Activated CD8-positive, alpha-beta memory T cell treated with anti-CD3 and anti-CD28 coated beads for 48 hours (primary cell): ENCODE data around the gene CCDC88A.
"Not testable (repeated sequence)": the region's sequence is repeated elsewhere in the genome, so short reads cannot be mapped to it uniquely, and the experiment has no call there.

Experiments used
- DNase-seq, 3 experiments: peaks; one replicate each; pipeline ENCODE4 v3.0.0-alpha.2; 2020; ENCODE audit warnings: low read depth in 2 of 3, low spot score in 2 of 3

The CCDC88A gene

GRCh38 chr2:55311444-55311870, 108.2 kb downstream of the CCDC88A start:
- no peak for DNase-seq

DNA sequence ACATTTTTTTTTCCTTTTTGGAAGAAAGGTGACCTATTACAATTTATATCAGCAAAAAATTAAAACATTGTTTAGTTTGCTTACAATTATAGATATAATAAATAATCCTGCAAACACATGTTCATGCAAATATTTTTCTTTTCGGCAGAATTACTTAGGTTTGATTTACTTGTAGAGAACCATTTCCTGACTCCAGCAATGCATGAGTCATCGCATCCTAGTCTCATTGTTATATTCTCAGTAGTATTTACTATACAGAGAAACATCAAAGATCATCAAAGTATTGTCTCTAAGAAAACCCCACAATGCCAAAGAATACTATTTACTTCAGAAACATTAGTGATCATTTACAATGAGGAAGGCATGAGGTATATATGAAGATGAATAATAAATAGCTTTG, 110.2 kb downstream of the CCDC88A start:
- DNase-seq, result no peak

GRCh38 chr2:55302241-55302640, 117.4 kb downstream of the CCDC88A start:
- no peak for DNase-seq

DNA sequence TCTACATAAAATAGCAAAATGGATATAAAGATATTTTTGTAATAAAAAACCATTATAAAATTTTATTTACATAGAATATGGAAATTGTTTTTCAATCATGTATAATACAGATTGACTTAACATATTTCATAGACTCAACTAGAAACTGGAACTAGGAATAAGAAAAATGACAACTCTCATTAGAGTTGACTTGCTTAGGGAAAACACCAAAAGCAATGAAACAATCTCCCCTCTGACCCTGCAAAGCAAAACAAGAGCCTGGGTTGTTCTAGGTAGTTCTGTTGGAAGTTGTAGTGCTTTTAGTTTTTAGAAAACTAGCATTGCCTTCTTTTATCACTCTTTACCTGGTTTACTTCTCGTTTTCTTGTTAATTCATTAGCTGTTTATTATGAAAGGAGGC, 118.4 kb downstream of the CCDC88A start:
- no peak for DNase-seq

DNA sequence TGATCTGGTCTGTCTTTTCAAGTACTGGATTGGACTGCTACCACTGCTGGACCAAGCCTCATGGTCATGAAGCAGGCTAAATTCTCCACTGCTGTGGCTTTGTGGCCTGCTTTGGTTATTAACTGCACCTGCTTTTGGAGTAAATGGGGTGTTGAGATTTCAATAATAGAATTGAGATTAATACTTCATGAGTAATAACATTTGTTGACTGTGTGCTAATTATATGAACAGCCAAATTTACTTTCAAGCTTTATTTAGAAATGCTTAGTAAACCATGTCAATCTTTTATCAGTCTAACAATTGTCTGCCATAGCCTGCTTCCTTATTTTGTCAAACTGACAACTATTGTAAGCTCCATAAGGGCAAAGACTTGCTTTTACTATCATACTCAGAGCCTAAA, 123.3 kb downstream of the CCDC88A start:
- DNase-seq, result no peak

DNA sequence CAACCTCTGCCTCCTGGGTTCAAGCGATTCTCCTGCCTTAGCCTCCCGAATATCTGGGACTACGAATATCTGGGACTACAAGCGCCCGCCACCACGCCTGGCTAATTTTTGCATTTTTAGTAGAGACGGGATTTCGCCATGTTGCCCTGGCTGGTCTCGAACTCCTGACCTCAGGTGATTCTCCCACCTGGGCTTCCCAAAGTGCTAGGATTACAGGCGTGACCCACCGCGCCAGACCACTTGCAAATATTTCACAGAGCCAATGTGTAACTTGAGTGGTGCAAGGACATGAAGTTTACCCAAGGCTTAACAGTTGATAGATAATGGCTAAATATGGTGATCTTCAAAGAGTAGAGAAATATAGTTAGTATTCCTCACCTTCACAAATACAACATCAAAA, 136.6 kb downstream of the CCDC88A start:
- no peak for DNase-seq

- peak; percentile 60 to 70 (median 68) for DNase-seq
Measured at GRCh38 chr2:55282110-55282917, 137.3 kb downstream of the CCDC88A start.

DNA sequence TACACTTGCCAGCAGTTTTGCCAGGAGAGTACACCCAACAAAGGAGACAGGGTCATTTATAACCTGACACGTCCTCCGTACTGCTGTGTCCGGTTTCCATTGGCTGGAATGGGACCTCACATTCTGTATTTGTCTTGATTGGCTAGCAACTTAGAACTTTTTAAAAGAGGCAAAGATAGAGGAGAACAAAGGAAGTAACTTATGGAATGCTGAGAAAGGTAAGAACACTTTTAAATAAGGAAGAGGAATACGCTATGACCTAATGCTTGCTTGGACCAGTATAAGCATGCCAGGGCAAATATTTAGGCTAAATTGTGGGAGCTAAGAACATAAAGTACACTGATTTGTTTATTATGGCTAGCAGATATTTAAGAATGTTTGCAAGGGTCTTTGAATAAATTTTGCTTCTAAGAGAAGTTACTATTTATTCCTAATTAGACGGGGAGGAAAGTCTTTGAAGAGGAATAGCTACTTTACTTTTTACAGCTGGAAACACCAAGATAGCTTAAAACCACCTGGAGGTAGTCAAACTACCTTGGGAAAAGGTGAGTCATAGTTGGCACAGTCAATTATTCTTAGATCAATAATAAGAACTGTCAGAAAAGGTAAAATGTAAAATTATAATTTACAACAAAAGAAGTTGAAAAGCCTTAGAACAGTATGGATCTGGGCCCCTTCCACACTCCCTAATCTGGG, 138.7 kb downstream of the CCDC88A start:
- DNase-seq, result not testable (repeated sequence)

DNA sequence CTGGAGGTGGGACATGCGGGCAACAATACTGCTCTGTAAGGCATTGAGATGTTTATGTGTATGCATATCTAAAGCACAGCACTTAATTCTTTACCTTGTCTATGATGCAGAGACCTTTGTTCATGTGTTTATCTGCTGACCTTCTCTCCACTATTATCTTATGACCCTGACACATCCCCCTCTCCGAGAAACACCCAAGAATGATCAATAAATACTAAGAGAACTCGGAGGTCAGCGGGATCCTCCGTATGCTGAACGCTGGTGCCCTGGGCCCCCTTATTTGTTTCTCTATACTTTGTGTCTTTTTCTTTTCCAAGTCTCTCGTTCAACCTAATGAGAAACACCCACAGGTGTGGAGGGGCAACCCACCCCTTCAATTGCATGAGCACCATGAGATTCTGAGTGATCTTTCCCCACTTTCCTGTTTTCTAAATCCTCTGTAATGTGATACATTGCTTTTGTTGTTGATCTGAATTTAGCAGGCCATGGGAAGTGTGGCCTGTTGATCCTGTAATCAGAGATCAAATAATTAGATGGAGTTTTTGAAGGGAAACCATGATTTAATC, 139.7 kb downstream of the CCDC88A start:
- not testable (repeated sequence) for DNase-seq

DNA sequence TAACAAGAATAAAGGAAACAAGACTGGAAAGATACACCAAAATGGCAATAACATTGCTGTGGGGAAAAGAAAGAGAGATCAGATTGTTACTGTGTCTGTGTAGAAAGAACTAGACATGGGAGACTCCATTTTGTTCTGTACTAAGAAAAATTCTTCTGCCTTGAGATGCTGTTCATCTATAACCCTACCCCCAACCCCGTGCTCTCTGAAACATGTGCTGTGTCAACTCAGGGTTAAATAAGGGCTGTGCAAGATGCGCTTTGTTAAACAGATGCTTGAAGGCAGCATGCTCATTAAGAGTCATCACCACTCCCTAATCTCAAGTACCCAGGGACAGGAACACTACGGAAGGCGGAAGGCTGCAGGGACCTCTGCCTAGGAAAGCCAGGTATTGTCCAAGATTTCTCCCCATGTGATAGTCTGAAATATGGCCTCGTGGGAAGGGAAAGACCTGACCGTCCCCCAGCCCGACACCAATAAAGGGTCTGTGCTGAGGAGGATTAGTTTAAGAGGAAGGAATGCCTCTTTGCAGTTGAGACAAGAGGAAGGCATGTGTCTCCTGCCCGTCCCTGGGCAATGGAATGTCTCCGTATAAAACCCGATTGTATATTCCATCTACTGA, 140.3 kb downstream of the CCDC88A start:
- not testable (repeated sequence) for DNase-seq

DNA sequence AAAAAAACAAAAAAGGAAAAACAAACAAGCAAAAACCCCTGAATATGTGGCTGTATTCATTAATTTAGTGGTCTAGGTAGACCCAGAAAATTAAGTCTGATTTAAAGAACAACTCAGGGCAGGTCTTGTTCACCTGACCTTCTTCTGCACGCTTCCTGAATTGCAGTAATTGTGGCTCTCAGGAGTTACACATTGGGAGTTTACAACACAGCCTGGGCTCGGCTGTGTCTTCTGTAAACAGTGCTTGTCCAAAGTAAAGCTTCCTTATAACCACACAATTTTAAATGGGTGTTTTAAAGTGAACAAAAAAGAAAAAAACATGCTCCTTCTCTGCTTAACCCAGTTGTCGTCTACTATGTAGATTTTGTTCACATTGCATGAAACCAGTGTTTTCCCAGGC, 142.3 kb downstream of the CCDC88A start:
- no peak for DNase-seq

DNA sequence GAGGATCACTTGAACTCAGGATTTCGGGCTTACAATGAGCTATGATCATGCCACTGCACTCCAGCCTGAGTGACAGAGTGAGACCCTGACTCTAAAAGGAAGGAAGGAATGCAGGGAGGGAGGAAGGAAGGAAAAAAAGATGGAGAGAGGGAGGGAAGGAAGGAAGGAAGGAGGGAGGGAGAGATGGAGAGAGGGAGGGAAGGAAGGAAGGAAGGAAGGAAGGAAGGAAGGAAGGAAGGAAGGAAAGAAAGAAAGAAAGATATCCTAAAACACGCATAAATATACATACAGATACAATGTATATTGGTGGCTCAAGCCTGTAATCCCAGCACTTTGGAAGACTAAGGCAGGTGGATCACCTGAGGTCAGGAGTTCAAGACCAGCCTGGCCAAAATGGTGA, 145.3 kb downstream of the CCDC88A start:
- DNase-seq, result not testable (repeated sequence)

GRCh38 chr2:55269645-55269990, 150.0 kb downstream of the CCDC88A start:
- DNase-seq, result no peak

DNA sequence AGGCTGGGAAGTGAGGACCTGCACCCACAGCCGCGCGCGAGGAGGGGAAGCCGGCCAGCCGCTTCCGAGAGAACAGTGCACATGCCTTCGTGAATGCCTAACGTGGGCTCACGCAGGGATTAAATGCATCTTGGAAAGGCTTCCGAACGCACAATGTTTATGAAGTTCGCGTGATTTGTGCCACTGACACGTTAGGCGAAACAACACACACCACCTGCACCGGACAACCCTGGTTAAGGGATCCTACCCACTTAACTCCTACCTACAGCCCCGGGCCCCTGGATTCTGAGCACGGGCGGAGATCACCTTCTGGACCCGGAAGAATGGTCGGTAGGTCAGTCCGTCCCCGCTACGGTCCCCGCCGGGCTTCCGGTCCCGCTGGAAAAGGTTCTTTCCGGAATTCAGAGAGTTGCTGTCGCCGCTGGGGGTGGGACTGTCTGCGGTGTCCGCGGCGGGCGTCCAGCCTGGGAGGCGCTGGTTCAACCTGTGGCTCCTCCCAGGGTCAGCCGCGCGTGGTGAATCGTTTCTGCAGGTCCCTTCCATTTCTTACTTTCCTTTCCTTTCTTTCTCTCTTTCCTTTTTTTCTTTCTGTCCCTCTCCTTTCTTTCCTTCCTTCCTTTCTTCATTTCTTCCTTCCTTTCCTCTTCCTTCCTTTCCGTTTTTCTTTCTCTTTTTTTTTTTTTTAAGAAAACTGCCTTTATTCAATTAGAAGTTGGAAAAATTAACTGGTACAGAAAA, 150.6 kb downstream of the CCDC88A start, which contains the start of gene MTIF2:
TSS of gene MTIF2 (minus strand) at position 325 of the 738 bp plus-strand sequence. CDS start 5,373 bp downstream, outside the sequence.
- DNase-seq, result peak; percentile 82 to 86 (median 84)

- no peak for DNase-seq
Measured at GRCh38 chr2:55268288-55268906, 151.3 kb downstream of the CCDC88A start.

DNA sequence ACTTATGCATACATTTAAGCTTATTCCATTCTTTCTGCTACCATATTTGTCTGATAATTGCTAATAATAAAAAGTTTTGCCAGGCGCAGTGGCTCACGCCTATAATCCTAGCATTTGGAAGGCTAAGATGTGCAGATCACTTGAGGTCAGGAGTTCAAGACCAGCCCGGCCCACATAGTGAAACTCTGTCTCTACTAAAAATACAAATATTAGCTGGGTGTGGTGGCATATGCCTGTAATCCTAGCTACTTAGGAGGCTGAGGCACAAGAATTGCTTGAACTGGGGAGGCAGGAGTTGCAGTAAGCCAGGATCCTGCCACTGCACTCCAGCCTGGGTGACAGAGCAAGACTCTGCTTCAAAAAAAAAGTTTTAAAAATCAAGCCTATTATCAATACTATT, 160.1 kb downstream of the CCDC88A start:
- not testable (repeated sequence) for DNase-seq

DNA sequence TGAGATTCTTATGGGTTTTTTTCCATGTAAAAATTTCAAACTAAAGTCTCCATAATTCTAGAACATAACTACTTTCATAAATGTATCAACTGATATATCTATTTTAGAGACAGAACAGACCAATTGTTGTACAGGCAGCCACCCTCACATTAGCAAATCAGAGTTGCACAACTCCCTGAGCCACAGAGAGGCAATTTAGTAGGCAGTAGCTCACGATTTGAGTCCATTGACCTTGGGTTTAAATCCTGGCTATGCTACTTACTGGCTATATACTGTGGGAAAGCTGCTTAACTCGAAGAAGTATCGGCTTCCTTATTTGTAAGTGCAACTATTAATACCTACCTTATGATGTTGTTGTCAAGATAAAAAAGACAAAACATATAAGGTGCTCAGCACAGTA, 166.8 kb downstream of the CCDC88A start:
- no peak for DNase-seq

- DNase-seq, result no peak
Measured at GRCh38 chr2:55247025-55247424, 172.6 kb downstream of the CCDC88A start.

DNA sequence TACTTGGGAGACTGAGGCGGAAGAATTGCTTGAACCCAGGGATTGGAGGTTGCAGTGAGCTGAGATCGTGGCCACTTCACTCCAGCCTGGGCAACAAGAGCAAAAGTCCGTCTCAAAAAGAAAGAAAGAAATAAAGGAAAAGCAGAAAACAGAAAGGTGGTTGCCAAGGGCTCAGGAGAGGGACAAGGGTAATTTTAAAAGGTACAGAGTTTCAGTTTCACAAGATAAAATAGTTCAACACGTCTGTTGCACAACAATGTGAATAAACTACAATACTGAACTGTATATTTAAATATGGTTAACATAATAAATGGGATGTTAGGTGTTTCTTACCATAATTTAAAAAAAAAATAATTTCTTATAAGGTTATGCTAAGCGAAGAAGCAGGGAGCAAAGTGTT, 174.2 kb downstream of the CCDC88A start:
- DNase-seq, result no peak

DNA sequence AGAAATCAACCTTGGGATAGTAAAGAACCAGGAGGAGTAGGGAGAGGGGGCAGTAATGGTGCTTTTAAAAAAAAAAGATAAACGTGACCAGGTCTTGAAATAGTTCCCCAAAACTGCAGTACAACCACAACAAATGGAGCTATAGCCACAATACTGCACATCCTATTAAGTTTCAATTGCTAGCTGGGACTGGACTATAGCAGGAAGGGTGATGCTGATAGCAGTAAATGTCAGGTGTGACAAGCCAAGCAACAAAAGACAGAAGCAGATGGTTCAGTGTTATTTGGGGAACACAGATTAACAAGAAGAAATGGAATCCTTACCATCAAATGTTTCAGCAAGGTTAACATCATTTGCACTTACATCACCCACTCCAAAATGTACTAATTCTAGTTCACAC, 177.0 kb downstream of the CCDC88A start:
- DNase-seq, result no peak

GRCh38 chr2:55241582-55241981, 178.1 kb downstream of the CCDC88A start:
- not testable (repeated sequence) for DNase-seq
